Measurements from ENCODE around the gene INKA1.

Gene INKA1

DNA sequence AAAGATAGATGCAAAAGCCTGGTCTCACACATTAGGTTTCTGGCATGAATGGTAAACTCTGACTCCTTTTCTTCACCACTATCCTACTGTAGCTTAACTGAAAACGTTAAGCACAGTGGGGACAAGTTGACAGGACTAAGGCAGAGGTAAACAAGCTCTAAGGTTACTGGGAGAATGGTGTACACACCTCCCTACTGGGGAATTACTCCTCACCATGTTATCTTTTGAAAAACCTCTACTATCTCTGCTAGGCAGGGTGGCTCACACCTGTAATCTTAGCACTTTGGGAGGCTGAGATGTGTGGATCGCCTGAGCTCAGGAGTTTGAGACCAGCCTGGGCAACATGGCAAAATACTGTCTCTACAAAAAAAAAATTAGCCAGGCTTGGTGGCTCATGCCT lies 45.9 kb upstream of the INKA1 start:
- Histone ChIP-seq H3K9ac (ENCODE audit: low read length) (no peak overlapping the region), H4K20me1 (ENCODE audit: low read depth, low read length) (0 out of 2 replicates have a peak, but pooled peaks cover 4% of the 10 kb centered on the region), H3F3A (ENCODE audit: insufficient read depth) (no peaks in the 10 kb centered on the region), H3K36me3 (ENCODE audit: low read length) (no peaks in the 10 kb centered on the region), H3K27me3 (ENCODE audit: low read length) (no peaks in the 10 kb centered on the region), H2AFZ (ENCODE audit: low read depth, low read length, severe bottlenecking) (no peak overlapping the region), H3K9me3 (ENCODE audit: insufficient read depth, low read length) (no peaks in the 10 kb centered on the region), H3K4me3 (ENCODE audit: insufficient read depth, low read length, poor library complexity, severe bottlenecking) (no peak overlapping the region), H3K27ac (ENCODE audit: low read depth, low read length) (no peak overlapping the region), H3K4me2 (ENCODE audit: low read depth, low read length, poor library complexity, severe bottlenecking) (no peak overlapping the region), H3K79me2 (ENCODE audit: insufficient read depth, low read length) (peaks cover 47% of the 10 kb centered on the region), H3K9me2 (replicated peaks; ENCODE audit: insufficient read depth, low read length) (no peaks in the 10 kb centered on the region)
- TF ChIP-seq CTCF (IDR thresholded peaks at IDR 0.05; ENCODE audit: insufficient read depth, low read length, poor library complexity, severe bottlenecking) (no peak), EZH2phosphoT487 (conservative IDR thresholded peaks at IDR 0.05; ENCODE audit: low read length) (no peak)

- H2AFZ ChIP-seq (ENCODE audit: low read depth, low read length, severe bottlenecking), result no peak overlapping the region
- H3K9ac ChIP-seq (ENCODE audit: low read length), result no peak overlapping the region
- no peaks in the 10 kb centered on the region for H3K27me3 ChIP-seq (ENCODE audit: low read length)
- H4K20me1 ChIP-seq (ENCODE audit: low read depth, low read length), result no peaks in the 10 kb centered on the region
- no peaks in the 10 kb centered on the region for H3F3A ChIP-seq (ENCODE audit: insufficient read depth)
- no peak overlapping the region for H3K4me3 ChIP-seq (ENCODE audit: insufficient read depth, low read length, poor library complexity, severe bottlenecking)
- H3K9me3 ChIP-seq (ENCODE audit: insufficient read depth, low read length), result no peaks in the 10 kb centered on the region
- peaks cover 46% of the 10 kb centered on the region for H3K79me2 ChIP-seq (ENCODE audit: insufficient read depth, low read length)
- H3K27ac ChIP-seq (ENCODE audit: low read depth, low read length), result no peak overlapping the region
- TF ChIP-seq EZH2phosphoT487 (conservative IDR thresholded peaks at IDR 0.05; ENCODE audit: low read length) (no peak), CTCF (IDR thresholded peaks at IDR 0.05; ENCODE audit: insufficient read depth, low read length, poor library complexity, severe bottlenecking) (no peak)
- no peaks in the 10 kb centered on the region for H3K36me3 ChIP-seq (ENCODE audit: low read length)
- H3K9me2 ChIP-seq (replicated peaks; ENCODE audit: insufficient read depth, low read length), result no peaks in the 10 kb centered on the region
- no peak overlapping the region for H3K4me2 ChIP-seq (ENCODE audit: low read depth, low read length, poor library complexity, severe bottlenecking)
Observed at GRCh38 chr3:49759226-49759625, 43.8 kb upstream of the INKA1 start.

- Histone ChIP-seq H3K4me2 (ENCODE audit: low read depth, low read length, poor library complexity, severe bottlenecking) (no peak overlapping the region), H3F3A (ENCODE audit: insufficient read depth) (no peaks in the 10 kb centered on the region), H3K27ac (ENCODE audit: low read depth, low read length) (no peak overlapping the region), H3K9ac (ENCODE audit: low read length) (no peak overlapping the region), H3K27me3 (ENCODE audit: low read length) (no peaks in the 10 kb centered on the region), H3K79me2 (ENCODE audit: insufficient read depth, low read length) (peaks cover 50% of the 10 kb centered on the region), H2AFZ (ENCODE audit: low read depth, low read length, severe bottlenecking) (no peak overlapping the region), H3K4me3 (ENCODE audit: insufficient read depth, low read length, poor library complexity, severe bottlenecking) (no peak overlapping the region), H4K20me1 (ENCODE audit: low read depth, low read length) (no peaks in the 10 kb centered on the region), H3K36me3 (ENCODE audit: low read length) (no peaks in the 10 kb centered on the region), H3K9me3 (ENCODE audit: insufficient read depth, low read length) (no peaks in the 10 kb centered on the region), H3K9me2 (replicated peaks; ENCODE audit: insufficient read depth, low read length) (no peaks in the 10 kb centered on the region)
- TF ChIP-seq EZH2phosphoT487 (conservative IDR thresholded peaks at IDR 0.05; ENCODE audit: low read length) (no peak), CTCF (IDR thresholded peaks at IDR 0.05; ENCODE audit: insufficient read depth, low read length, poor library complexity, severe bottlenecking) (no peak)
Observed at GRCh38 chr3:49761661-49762060, 41.4 kb upstream of the INKA1 start.
